ENCODE results near the gene SNX8. TPM values are rescaled to one million over a fixed set of nuclear protein-coding genes. Genes with fewer than 3 reads are reported as not detected.

The SNX8 gene
- polyA plus RNA-seq, 4 donors, result 40.5 to 45.7 (median 42.6) TPM

- no peak for DNase-seq (ENCODE audit: low read depth in 4 of 4, low spot score in 3 of 4)
Measured at GRCh38 chr7:2299131-2299829, 15.0 kb downstream of the SNX8 start.

- DNase-seq (ENCODE audit: low read depth in 4 of 4, low spot score in 3 of 4), result no peak
Measured at GRCh38 chr7:2296832-2297231, 17.4 kb downstream of the SNX8 start.

- DNase-seq (ENCODE audit: low read depth in 4 of 4, low spot score in 3 of 4), result no peak
Measured at GRCh38 chr7:2295936-2296620, 18.2 kb downstream of the SNX8 start.

GRCh38 chr7:2290877-2291276 lies 23.4 kb downstream of the SNX8 start:
- DNase-seq (ENCODE audit: low read depth in 4 of 4, low spot score in 3 of 4), result no peak

GRCh38 chr7:2289621-2290020 lies 24.6 kb downstream of the SNX8 start:
- DNase-seq (ENCODE audit: low read depth in 4 of 4, low spot score in 3 of 4), result no peak

GRCh38 chr7:2289111-2289586 lies 25.1 kb downstream of the SNX8 start:
- no peak for DNase-seq (ENCODE audit: low read depth in 4 of 4, low spot score in 3 of 4)

- no peak for DNase-seq (ENCODE audit: low read depth in 4 of 4, low spot score in 3 of 4)
Measured at GRCh38 chr7:2288503-2288902, 25.7 kb downstream of the SNX8 start.

GRCh38 chr7:2287745-2288144 lies 26.5 kb downstream of the SNX8 start:
- no peak for DNase-seq (ENCODE audit: low read depth in 4 of 4, low spot score in 3 of 4)

GRCh38 chr7:2283074-2283473 lies 31.2 kb downstream of the SNX8 start:
- no peak for DNase-seq (ENCODE audit: low read depth in 4 of 4, low spot score in 3 of 4)

- DNase-seq (ENCODE audit: low read depth in 4 of 4, low spot score in 3 of 4), result peak in 1 of 4 donors; percentile 51
Measured at GRCh38 chr7:2282185-2282751, 32.0 kb downstream of the SNX8 start.

- no peak for DNase-seq (ENCODE audit: low read depth in 4 of 4, low spot score in 3 of 4)
Measured at GRCh38 chr7:2281541-2281940, 32.7 kb downstream of the SNX8 start.

GRCh38 chr7:2280424-2280823 lies 33.8 kb downstream of the SNX8 start:
- no peak for DNase-seq (ENCODE audit: low read depth in 4 of 4, low spot score in 3 of 4)

GRCh38 chr7:2279896-2280295 lies 34.3 kb downstream of the SNX8 start:
- DNase-seq (ENCODE audit: low read depth in 4 of 4, low spot score in 3 of 4), result no peak

- no peak for DNase-seq (ENCODE audit: low read depth in 4 of 4, low spot score in 3 of 4)
Measured at GRCh38 chr7:2278026-2278425, 36.2 kb downstream of the SNX8 start.

GRCh38 chr7:2276107-2276506 lies 38.1 kb downstream of the SNX8 start:
- no peak for DNase-seq (ENCODE audit: low read depth in 4 of 4, low spot score in 3 of 4)

- no peak for DNase-seq (ENCODE audit: low read depth in 4 of 4, low spot score in 3 of 4)
Measured at GRCh38 chr7:2275101-2275500, 39.1 kb downstream of the SNX8 start.

- no peak for DNase-seq (ENCODE audit: low read depth in 4 of 4, low spot score in 3 of 4)
Measured at GRCh38 chr7:2274666-2275065, 39.6 kb downstream of the SNX8 start.

GRCh38 chr7:2273866-2274265 lies 40.4 kb downstream of the SNX8 start:
- no peak for DNase-seq (ENCODE audit: low read depth in 4 of 4, low spot score in 3 of 4)

- no peak for DNase-seq (ENCODE audit: low read depth in 4 of 4, low spot score in 3 of 4)
Measured at GRCh38 chr7:2272031-2272430, 42.2 kb downstream of the SNX8 start.

GRCh38 chr7:2271273-2272026 lies 42.8 kb downstream of the SNX8 start:
- no peak for DNase-seq (ENCODE audit: low read depth in 4 of 4, low spot score in 3 of 4)

GRCh38 chr7:2270495-2270894 lies 43.7 kb downstream of the SNX8 start:
- DNase-seq (ENCODE audit: low read depth in 4 of 4, low spot score in 3 of 4), result no peak
